Mucosa of descending colon (tissue), 3 donors: Measurements from ENCODE around the gene DNAH9. TPM values are rescaled to one million over a fixed set of nuclear protein-coding genes. Genes with fewer than 3 reads are reported as not detected.

ENCODE experiments used
- ATAC-seq: fragments of 200-7000 bp; cut with Tn5 transposase; one replicate; pipeline ENCODE4 v1.9.1; 2020; ENCODE audit warnings: mild to moderate bottlenecking, moderate library complexity
- DNase-seq, 3 donors: peaks; one replicate each; pipeline ENCODE4 v3.0.0-alpha.2; 2020
- H3K36me3 ChIP-seq: fragments of 200-600 bp; one replicate; pipeline ENCODE4 v1.8.0; 2021; ENCODE audit warnings: low read depth, mild to moderate bottlenecking
- H3K4me1 ChIP-seq: fragments of 200-600 bp; one replicate; pipeline ENCODE4 v1.8.0; 2021; ENCODE audit warnings: low read depth, mild to moderate bottlenecking
- H3K4me3 ChIP-seq: fragments of 200-600 bp; one replicate; pipeline ENCODE4 v1.8.0; 2021; ENCODE audit warnings: mild to moderate bottlenecking
- H3K9me3 ChIP-seq: fragments of 200-600 bp; one replicate; pipeline ENCODE4 v1.8.0; 2021; ENCODE audit warnings: mild to moderate bottlenecking
- CTCF ChIP-seq: fragments of 200-600 bp; IDR thresholded peaks from one replicate; pipeline ENCODE4 v1.8.0; 2022; ENCODE audit warnings: antibody characterized with exemption, mild to moderate bottlenecking
- intact Hi-C, 2 donors: fragments of 100-400 bp; cut with DNase I in 1 of 2; cut with micrococcal nuclease in 1 of 2; formaldehyde crosslinking; loops; one replicate each; pipeline versions ENCODE4 v1.11.0 to v1.11.1; 2022; cut with DNase I, micrococcal nuclease
- long read RNA-seq, 2 donors: library from polyadenylated mRNA; unstranded; transcript quantifications; one replicate each; pipeline ENCODE4 v2.0.0, GENCODE V29; 2019 to 2021
- total RNA-seq, 3 donors: library from RNA; stranded (reverse); fragmentation: NEBNext Ultra II Directional in 2 of 3; extraction: Animal tissue kit (Norgen Biotek cat#: 25700) in 2 of 3; gene quantifications; one replicate each; pipeline versions ENCODE4 v1.2.1 to v1.2.4, GENCODE V29; 2021 to 2023
- donor health status: DM: no; HTN: no; CAD: no; lungs with moderate emphysema.
- donor health status: DM: no; HTN: no; CAD: no.
- donor health status: DM: no; HTN: yes; CAD: no.

Gene DNAH9, protein sequence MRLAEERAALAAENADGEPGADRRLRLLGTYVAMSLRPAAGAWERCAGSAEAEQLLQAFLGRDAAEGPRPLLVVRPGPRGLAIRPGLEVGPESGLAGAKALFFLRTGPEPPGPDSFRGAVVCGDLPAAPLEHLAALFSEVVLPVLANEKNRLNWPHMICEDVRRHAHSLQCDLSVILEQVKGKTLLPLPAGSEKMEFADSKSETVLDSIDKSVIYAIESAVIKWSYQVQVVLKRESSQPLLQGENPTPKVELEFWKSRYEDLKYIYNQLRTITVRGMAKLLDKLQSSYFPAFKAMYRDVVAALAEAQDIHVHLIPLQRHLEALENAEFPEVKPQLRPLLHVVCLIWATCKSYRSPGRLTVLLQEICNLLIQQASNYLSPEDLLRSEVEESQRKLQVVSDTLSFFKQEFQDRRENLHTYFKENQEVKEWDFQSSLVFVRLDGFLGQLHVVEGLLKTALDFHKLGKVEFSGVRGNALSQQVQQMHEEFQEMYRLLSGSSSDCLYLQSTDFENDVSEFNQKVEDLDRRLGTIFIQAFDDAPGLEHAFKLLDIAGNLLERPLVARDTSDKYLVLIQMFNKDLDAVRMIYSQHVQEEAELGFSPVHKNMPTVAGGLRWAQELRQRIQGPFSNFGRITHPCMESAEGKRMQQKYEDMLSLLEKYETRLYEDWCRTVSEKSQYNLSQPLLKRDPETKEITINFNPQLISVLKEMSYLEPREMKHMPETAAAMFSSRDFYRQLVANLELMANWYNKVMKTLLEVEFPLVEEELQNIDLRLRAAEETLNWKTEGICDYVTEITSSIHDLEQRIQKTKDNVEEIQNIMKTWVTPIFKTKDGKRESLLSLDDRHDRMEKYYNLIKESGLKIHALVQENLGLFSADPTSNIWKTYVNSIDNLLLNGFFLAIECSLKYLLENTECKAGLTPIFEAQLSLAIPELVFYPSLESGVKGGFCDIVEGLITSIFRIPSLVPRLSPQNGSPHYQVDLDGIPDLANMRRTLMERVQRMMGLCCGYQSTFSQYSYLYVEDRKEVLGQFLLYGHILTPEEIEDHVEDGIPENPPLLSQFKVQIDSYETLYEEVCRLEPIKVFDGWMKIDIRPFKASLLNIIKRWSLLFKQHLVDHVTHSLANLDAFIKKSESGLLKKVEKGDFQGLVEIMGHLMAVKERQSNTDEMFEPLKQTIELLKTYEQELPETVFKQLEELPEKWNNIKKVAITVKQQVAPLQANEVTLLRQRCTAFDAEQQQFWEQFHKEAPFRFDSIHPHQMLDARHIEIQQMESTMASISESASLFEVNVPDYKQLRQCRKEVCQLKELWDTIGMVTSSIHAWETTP (N-terminal part only)
- 1 to 10 TPM in 1 of 3 donors, under 1 TPM in 2; 0.41 to 1.5 (median 0.79) TPM for total RNA-seq
- long read RNA-seq, donor 1, partial matches to known transcripts, result 0 of 1 reads
- long read RNA-seq, donor 1, other reads (novel, unspliced or antisense), result 0 of 1 reads
- long read RNA-seq, donor 2, result 0 reads

DNA sequence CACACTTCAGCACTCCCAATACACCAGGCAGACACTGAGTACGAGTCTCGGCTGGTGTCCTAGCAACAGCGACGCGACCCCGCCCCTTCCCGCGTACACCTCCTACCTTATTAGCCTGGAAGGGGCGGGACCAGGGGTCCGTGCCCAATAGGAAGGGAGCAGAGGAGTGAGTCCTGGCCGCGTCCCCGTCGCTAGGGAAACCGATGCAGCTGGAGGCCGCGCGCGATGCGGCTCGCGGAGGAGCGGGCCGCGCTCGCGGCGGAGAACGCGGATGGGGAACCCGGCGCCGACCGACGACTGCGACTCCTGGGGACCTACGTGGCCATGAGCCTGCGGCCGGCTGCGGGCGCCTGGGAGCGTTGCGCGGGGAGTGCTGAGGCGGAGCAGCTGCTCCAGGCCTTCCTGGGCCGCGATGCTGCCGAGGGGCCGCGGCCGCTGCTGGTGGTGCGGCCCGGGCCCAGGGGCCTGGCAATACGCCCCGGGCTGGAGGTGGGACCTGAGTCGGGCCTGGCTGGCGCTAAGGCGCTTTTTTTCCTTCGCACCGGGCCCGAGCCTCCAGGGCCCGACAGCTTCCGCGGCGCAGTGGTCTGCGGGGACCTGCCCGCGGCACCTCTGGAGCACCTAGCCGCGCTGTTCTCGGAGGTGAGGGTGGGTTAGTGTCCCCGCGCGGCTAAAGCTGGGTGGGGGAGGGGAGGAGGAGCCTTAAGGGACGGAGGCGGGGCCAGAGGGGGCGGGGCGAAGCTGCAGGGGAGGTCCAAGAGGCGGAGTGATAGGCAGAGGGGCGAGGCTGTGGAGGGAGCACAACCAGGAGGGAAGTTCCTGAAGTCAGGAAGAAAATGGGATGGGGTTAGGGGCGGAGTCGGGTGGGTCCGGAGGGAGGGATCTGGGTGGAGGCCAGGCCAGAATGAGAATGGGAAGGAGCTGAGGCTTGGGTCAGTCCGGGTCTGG lies at the start of gene DNAH9:
Gene DNAH9, plus strand, starts transcription at position 197 of the 948 bp plus-strand sequence. Its CDS starts 29 bp downstream, at position 226.
- peak within 1 kb of the TSS; percentile 3 for H3K4me3 ChIP-seq
- ATAC-seq, result peak; percentile 99
- peak; percentile 96 to 98 (median 96) for DNase-seq
- TF ChIP-seq CTCF, result no peak
- no peaks in the 10 kb centered on the region for H3K9me3 ChIP-seq
- no peaks in the 10 kb centered on the region for H3K36me3 ChIP-seq
- H3K4me1 ChIP-seq, result no peaks in the 10 kb centered on the region
- intact Hi-C loops, result no loop called here

DNA sequence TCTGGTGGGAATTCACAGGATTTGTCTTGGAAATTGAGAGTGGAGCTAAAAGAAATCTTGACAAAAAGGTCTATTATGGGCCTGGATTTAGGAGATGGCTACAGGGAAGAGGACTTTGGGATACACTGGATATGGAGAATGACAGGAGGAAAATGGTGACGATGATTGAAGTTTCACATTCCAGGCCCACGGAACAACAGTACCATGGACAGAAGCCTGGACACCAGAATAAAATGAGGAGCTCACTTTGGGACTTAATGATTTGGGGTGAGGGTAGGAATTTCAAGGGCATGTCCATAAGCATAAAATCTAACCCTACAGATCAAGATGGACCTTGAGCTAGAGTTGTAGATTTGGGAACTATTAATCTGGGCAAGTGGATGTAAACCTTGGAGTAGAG lies 47.8 kb upstream of the DNAH9 start:
- Histone ChIP-seq H3K36me3 (no peaks in the 10 kb centered on the region), H3K4me1 (no peaks in the 10 kb centered on the region), H3K4me3 (no peak overlapping the region), H3K9me3 (no peaks in the 10 kb centered on the region)
- TF ChIP-seq CTCF, result no peak
- no peak for DNase-seq
- ATAC-seq, result no peak
- intact Hi-C loops, result no loop called here

DNA sequence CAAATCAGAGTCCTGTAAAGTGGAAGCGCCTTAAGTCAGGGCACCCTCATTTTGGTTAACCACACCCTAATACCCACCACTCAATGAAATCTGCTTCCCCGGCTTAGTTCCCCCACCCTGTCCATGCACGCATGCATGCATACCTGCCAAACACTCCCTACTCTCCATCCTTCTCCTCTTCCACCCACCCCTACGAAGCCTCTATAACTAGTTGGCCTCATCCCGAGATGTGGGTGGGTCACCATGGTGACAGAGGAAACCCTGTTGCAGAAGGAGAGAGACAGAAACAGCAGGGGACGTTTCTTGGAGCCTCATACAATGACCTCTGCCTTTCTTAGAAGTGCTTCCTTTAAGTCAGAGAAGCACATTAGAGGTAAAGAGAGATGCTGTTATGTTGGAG lies 46.8 kb upstream of the DNAH9 start:
- no peak for TF ChIP-seq CTCF
- intact Hi-C loops, result no loop called here
- no peaks in the 10 kb centered on the region for H3K36me3 ChIP-seq

GRCh38 chr17:11553135-11553534 lies 45.1 kb upstream of the DNAH9 start:
- no peak for TF ChIP-seq CTCF
- Histone ChIP-seq H3K4me1 (no peaks in the 10 kb centered on the region), H3K4me3 (no peak overlapping the region), H3K36me3 (no peaks in the 10 kb centered on the region), H3K9me3 (no peaks in the 10 kb centered on the region)
- intact Hi-C loops, result no loop called here
- ATAC-seq, result no peak
- DNase-seq, result no peak

More for the DNA sequence above, 46.8 kb upstream of the DNAH9 start:
- Histone ChIP-seq H3K4me3 (no peak overlapping the region), H3K9me3 (no peaks in the 10 kb centered on the region), H3K4me1 (no peaks in the 10 kb centered on the region)
- DNase-seq, result no peak
- ATAC-seq, result no peak
